WTC11 (cell line): Measurements from ENCODE around the gene ADAMTS9. TPM values are rescaled to one million over a fixed set of nuclear protein-coding genes. Genes with fewer than 3 reads are reported as not detected.

Source experiments
- ATAC-seq: fragments of 200-7000 bp; cut with Tn5 transposase; 2 replicates; pipeline ENCODE4 v1.10.0; 2021; ENCODE audit warnings: mild to moderate bottlenecking, moderate library complexity
- CTCF ChIA-PET: fragments of 300-600 bp; sonication (Branson Sonifier 250); formaldehyde crosslinking; loops from one replicate; lab custom pipeline; 2021; ENCODE audit warnings: antibody characterized with exemption; lab: Charles Lee
- POLR2A ChIA-PET: fragments of 350-600 bp; sonication (Branson Sonifier 250); formaldehyde crosslinking; loops from one replicate; lab custom pipeline; 2021; ENCODE audit warnings: antibody characterized with exemption; lab: Charles Lee
- DNase-seq: peaks from one replicate; pipeline ENCODE4 v3.0.0; 2021; ENCODE audit warnings: low spot score
- H3K27ac Mint-ChIP-seq: 2 replicates; pipeline ENCODE4 v1.8.0; 2021; ENCODE audit warnings: mixed read lengths
- H3K27me3 Mint-ChIP-seq: 2 replicates; pipeline ENCODE4 v1.8.0; 2021; ENCODE audit warnings: low read depth, mild to moderate bottlenecking, moderate library complexity, mixed read lengths
- H3K36me3 Mint-ChIP-seq: 2 replicates; pipeline ENCODE4 v1.8.0; 2021; ENCODE audit warnings: mixed read lengths
- H3K4me1 Mint-ChIP-seq: 2 replicates; pipeline ENCODE4 v1.8.0; 2022; ENCODE audit warnings: mixed read lengths
- H3K4me3 Mint-ChIP-seq: 2 replicates; pipeline ENCODE4 v1.8.0; 2021; ENCODE audit warnings: mild to moderate bottlenecking, moderate library complexity, mixed read lengths
- H3K9me3 Mint-ChIP-seq: 2 replicates; pipeline ENCODE4 v1.8.0; 2021; ENCODE audit warnings: mixed read lengths
- CREM ChIP-seq: sonication (generic); formaldehyde crosslinking; IDR thresholded peaks from 2 replicates; pipeline ENCODE4 v1.8.1; 2022; ENCODE audit warnings: mild to moderate bottlenecking, missing genetic modification reagents, moderate library complexity
- ESRRA ChIP-seq: sonication (generic); formaldehyde crosslinking; IDR thresholded peaks from 2 replicates; pipeline ENCODE4 v1.8.1; 2022; ENCODE audit warnings: mild to moderate bottlenecking, missing genetic modification reagents, borderline replicate concordance
- GRHL2 ChIP-seq: fragments of 250-450 bp; sonication (Bioruptor Pico); IDR thresholded peaks from 2 replicates; pipeline ENCODE4 v1.8.0; 2022; ENCODE audit warnings: mild to moderate bottlenecking, moderate library complexity; ENCODE audit not compliant: insufficient replicate concordance, severe bottlenecking
- IRF2 ChIP-seq: sonication (generic); formaldehyde crosslinking; IDR thresholded peaks from 2 replicates; pipeline ENCODE4 v1.8.0; 2022; ENCODE audit warnings: low read depth, missing genetic modification reagents, borderline replicate concordance
- JAZF1 ChIP-seq: fragments of 250-450 bp; sonication (Bioruptor Pico); IDR thresholded peaks from 2 replicates; pipeline ENCODE4 v1.9.0; 2021; ENCODE audit warnings: moderate library complexity, mild to moderate bottlenecking, inconsistent platforms
- KAT7 ChIP-seq: sonication (generic); formaldehyde crosslinking; IDR thresholded peaks from 2 replicates; pipeline ENCODE4 v1.8.1; 2023; ENCODE audit warnings: missing genetic modification reagents, mild to moderate bottlenecking, borderline replicate concordance
- MYBL2 ChIP-seq: sonication (generic); formaldehyde crosslinking; IDR thresholded peaks from 2 replicates; pipeline ENCODE4 v1.8.1; 2023; ENCODE audit warnings: mild to moderate bottlenecking, moderate library complexity, missing genetic modification reagents
- OVOL2 ChIP-seq: fragments of 250-450 bp; sonication (Bioruptor Pico); IDR thresholded peaks from 2 replicates; pipeline ENCODE4 v1.9.0; 2021; ENCODE audit warnings: mild to moderate bottlenecking, borderline replicate concordance
- ZNF121 ChIP-seq: sonication (generic); formaldehyde crosslinking; IDR thresholded peaks from 2 replicates; pipeline ENCODE4 v1.8.0; 2023; ENCODE audit warnings: missing genetic modification reagents
- ZNF219 ChIP-seq: sonication (generic); formaldehyde crosslinking; IDR thresholded peaks from 2 replicates; pipeline ENCODE4 v1.8.0; 2023; ENCODE audit warnings: missing genetic modification reagents, mild to moderate bottlenecking, borderline replicate concordance
- total RNA-seq: library from RNA; stranded (reverse); gene quantifications from 3 replicates; pipeline ENCODE4 v1.2.3, GENCODE V29; 2021
- TF ChIP-seq, protein P1 (sequence below): fragments of 250-450 bp; sonication (Bioruptor Pico); IDR thresholded peaks from 2 replicates; pipeline ENCODE4 v1.9.0; 2021; ENCODE audit warnings: mild to moderate bottlenecking
- TF ChIP-seq, protein P2 (sequence below): fragments of 250-450 bp; sonication (Bioruptor Pico); IDR thresholded peaks from 2 replicates; pipeline ENCODE4 v1.9.0; 2021; ENCODE audit warnings: mild to moderate bottlenecking
- TF ChIP-seq, protein P3 (sequence below): sonication (generic); formaldehyde crosslinking; conservative IDR thresholded peaks from 2 replicates; pipeline ENCODE4 v1.8.1; 2023; ENCODE audit warnings: mild to moderate bottlenecking, low read depth, missing genetic modification reagents, moderate library complexity
- TF ChIP-seq, protein P4 (sequence below): sonication (generic); formaldehyde crosslinking; IDR thresholded peaks from 2 replicates; pipeline ENCODE4 v1.8.1; 2022; ENCODE audit warnings: missing genetic modification reagents, borderline replicate concordance
- TF ChIP-seq, protein P5 (sequence below): sonication (generic); formaldehyde crosslinking; IDR thresholded peaks from 2 replicates; pipeline ENCODE4 v1.8.1; 2022; ENCODE audit warnings: low read depth, mild to moderate bottlenecking, moderate library complexity, missing genetic modification reagents, borderline replicate concordance
- TF ChIP-seq, protein P6 (sequence below): sonication (generic); formaldehyde crosslinking; IDR thresholded peaks from 2 replicates; pipeline ENCODE4 v1.8.1; 2023; ENCODE audit warnings: mild to moderate bottlenecking, moderate library complexity, missing genetic modification reagents
- TF ChIP-seq, protein P7 (sequence below): sonication (generic); formaldehyde crosslinking; IDR thresholded peaks from 2 replicates; pipeline ENCODE4 v1.8.1; 2023; ENCODE audit warnings: mild to moderate bottlenecking, missing genetic modification reagents
- TF ChIP-seq, protein P8 (sequence below): fragments of 250-450 bp; sonication (Bioruptor Pico); IDR thresholded peaks from 2 replicates; pipeline ENCODE4 v1.8.0; 2021; ENCODE audit warnings: mild to moderate bottlenecking

The ADAMTS9 gene
- total RNA-seq, 1 experiment from 2014 or later: 3.1 TPM

DNA sequence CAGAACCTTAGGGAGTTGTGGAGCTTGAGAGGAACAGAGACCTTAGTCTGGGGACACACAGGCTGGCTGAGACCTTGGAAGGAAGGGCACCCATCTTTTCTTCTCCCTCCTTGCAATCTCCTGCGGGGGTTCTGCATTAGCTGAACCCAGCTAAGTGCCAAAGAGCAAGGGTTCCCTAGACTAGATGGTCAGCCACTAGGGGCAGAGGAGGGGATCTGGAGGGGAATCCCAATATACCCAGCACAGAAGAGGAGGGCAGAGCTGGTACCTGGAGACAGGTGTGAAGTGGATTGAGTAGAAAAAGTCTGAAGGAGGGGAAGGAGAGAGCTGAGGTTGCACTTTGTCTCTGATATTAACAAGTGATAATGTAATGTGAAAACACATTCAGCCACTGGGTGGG lies 212.8 kb downstream of the ADAMTS9 start:
- H3K4me3 Mint-ChIP-seq: no peak overlapping the region
- peak; percentile 53 for ATAC-seq
- no peak for TF ChIP-seq KAT7 (CRISPR knock-in tag)
- TF ChIP-seq, protein P1, sequence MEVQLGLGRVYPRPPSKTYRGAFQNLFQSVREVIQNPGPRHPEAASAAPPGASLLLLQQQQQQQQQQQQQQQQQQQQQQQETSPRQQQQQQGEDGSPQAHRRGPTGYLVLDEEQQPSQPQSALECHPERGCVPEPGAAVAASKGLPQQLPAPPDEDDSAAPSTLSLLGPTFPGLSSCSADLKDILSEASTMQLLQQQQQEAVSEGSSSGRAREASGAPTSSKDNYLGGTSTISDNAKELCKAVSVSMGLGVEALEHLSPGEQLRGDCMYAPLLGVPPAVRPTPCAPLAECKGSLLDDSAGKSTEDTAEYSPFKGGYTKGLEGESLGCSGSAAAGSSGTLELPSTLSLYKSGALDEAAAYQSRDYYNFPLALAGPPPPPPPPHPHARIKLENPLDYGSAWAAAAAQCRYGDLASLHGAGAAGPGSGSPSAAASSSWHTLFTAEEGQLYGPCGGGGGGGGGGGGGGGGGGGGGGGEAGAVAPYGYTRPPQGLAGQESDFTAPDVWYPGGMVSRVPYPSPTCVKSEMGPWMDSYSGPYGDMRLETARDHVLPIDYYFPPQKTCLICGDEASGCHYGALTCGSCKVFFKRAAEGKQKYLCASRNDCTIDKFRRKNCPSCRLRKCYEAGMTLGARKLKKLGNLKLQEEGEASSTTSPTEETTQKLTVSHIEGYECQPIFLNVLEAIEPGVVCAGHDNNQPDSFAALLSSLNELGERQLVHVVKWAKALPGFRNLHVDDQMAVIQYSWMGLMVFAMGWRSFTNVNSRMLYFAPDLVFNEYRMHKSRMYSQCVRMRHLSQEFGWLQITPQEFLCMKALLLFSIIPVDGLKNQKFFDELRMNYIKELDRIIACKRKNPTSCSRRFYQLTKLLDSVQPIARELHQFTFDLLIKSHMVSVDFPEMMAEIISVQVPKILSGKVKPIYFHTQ (CRISPR knock-in tag): no peak
- no peak for TF ChIP-seq ESRRA (CRISPR knock-in tag)
- no peak for TF ChIP-seq JAZF1
- TF ChIP-seq, protein P2, sequence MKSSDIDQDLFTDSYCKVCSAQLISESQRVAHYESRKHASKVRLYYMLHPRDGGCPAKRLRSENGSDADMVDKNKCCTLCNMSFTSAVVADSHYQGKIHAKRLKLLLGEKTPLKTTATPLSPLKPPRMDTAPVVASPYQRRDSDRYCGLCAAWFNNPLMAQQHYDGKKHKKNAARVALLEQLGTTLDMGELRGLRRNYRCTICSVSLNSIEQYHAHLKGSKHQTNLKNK: no peak
- TF ChIP-seq, protein P3, sequence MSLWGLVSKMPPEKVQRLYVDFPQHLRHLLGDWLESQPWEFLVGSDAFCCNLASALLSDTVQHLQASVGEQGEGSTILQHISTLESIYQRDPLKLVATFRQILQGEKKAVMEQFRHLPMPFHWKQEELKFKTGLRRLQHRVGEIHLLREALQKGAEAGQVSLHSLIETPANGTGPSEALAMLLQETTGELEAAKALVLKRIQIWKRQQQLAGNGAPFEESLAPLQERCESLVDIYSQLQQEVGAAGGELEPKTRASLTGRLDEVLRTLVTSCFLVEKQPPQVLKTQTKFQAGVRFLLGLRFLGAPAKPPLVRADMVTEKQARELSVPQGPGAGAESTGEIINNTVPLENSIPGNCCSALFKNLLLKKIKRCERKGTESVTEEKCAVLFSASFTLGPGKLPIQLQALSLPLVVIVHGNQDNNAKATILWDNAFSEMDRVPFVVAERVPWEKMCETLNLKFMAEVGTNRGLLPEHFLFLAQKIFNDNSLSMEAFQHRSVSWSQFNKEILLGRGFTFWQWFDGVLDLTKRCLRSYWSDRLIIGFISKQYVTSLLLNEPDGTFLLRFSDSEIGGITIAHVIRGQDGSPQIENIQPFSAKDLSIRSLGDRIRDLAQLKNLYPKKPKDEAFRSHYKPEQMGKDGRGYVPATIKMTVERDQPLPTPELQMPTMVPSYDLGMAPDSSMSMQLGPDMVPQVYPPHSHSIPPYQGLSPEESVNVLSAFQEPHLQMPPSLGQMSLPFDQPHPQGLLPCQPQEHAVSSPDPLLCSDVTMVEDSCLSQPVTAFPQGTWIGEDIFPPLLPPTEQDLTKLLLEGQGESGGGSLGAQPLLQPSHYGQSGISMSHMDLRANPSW (CRISPR knock-in tag): no peak
- TF ChIP-seq, protein P4, sequence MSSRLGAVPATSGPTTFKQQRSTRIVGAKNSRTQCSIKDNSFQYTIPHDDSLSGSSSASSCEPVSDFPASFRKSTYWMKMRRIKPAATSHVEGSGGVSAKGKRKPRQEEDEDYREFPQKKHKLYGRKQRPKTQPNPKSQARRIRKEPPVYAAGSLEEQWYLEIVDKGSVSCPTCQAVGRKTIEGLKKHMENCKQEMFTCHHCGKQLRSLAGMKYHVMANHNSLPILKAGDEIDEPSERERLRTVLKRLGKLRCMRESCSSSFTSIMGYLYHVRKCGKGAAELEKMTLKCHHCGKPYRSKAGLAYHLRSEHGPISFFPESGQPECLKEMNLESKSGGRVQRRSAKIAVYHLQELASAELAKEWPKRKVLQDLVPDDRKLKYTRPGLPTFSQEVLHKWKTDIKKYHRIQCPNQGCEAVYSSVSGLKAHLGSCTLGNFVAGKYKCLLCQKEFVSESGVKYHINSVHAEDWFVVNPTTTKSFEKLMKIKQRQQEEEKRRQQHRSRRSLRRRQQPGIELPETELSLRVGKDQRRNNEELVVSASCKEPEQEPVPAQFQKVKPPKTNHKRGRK (CRISPR knock-in tag): no peak
- TF ChIP-seq ZNF219 (CRISPR knock-in tag): no peak
- DNase-seq: no peak
- H3K36me3 Mint-ChIP-seq: peaks cover 31% of the 10 kb centered on the region
- H3K4me1 Mint-ChIP-seq: peaks cover 23% of the 10 kb centered on the region
- CTCF ChIA-PET: interaction anchor here (0.7 to 2.6 kb wide), 5 partner anchors 9 to 445 kb away, joined by 3 to 23 read pairs (median 4); no protein-coding TSS in a partner anchor
- no peak overlapping the region for H3K27ac Mint-ChIP-seq
- peaks cover 38% of the 10 kb centered on the region for H3K9me3 Mint-ChIP-seq
- POLR2A ChIA-PET: no interaction called here
- H3K27me3 Mint-ChIP-seq: peaks cover 9% of the 10 kb centered on the region; the same call in 1 of the 2 replicates

DNA sequence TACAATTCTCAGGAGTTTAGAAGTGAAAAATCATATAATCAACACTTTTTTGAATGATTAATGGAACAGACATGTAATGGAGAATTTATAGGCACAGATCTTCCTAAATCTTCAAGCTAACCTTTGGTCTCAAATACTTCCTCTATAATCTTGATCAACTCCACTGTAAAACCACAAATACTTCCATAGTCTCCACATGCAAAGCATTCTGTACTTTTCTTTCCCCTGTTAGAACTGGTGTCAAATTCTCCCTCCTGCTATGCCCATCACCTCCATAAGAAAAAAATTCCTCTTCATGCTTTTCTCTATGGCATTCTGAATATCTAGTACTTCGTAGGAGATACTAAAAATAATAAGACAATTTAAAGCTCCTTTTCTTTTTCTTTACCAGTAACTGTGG lies 214.3 kb downstream of the ADAMTS9 start:
- CTCF ChIA-PET: interaction anchor here (2.6 kb wide), 1 partner anchor 9 kb away, joined by 23 read pairs; no protein-coding TSS in a partner anchor
- H3K27ac Mint-ChIP-seq: no peak overlapping the region
- H3K27me3 Mint-ChIP-seq: peaks cover 9% of the 10 kb centered on the region; the same call in 1 of the 2 replicates
- no peak overlapping the region for H3K4me3 Mint-ChIP-seq
- ATAC-seq (no peak), DNase-seq (no peak)
- peaks cover 31% of the 10 kb centered on the region for H3K36me3 Mint-ChIP-seq
- POLR2A ChIA-PET: interaction anchor here (0.7 kb wide), 1 partner anchor 761 kb away, joined by 3 read pairs; no protein-coding TSS in a partner anchor
- peaks cover 36% of the 10 kb centered on the region for H3K9me3 Mint-ChIP-seq
- H3K4me1 Mint-ChIP-seq: peaks cover 23% of the 10 kb centered on the region
- TF ChIP-seq OVOL2 (CRISPR knock-in tag) (no peak), CREM (CRISPR knock-in tag) (no peak), MYBL2 (CRISPR knock-in tag) (no peak), JAZF1 (no peak), ZNF121 (CRISPR knock-in tag) (no peak), GRHL2 (CRISPR knock-in tag) (no peak), IRF2 (CRISPR knock-in tag) (no peak)
- TF ChIP-seq, protein P5, sequence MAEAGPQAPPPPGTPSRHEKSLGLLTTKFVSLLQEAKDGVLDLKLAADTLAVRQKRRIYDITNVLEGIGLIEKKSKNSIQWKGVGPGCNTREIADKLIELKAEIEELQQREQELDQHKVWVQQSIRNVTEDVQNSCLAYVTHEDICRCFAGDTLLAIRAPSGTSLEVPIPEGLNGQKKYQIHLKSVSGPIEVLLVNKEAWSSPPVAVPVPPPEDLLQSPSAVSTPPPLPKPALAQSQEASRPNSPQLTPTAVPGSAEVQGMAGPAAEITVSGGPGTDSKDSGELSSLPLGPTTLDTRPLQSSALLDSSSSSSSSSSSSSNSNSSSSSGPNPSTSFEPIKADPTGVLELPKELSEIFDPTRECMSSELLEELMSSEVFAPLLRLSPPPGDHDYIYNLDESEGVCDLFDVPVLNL (CRISPR knock-in tag): no peak
- TF ChIP-seq, protein P6, sequence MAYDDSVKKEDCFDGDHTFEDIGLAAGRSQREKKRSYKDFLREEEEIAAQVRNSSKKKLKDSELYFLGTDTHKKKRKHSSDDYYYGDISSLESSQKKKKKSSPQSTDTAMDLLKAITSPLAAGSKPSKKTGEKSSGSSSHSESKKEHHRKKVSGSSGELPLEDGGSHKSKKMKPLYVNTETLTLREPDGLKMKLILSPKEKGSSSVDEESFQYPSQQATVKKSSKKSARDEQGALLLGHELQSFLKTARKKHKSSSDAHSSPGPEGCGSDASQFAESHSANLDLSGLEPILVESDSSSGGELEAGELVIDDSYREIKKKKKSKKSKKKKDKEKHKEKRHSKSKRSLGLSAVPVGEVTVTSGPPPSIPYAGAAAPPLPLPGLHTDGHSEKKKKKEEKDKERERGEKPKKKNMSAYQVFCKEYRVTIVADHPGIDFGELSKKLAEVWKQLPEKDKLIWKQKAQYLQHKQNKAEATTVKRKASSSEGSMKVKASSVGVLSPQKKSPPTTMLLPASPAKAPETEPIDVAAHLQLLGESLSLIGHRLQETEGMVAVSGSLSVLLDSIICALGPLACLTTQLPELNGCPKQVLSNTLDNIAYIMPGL (CRISPR knock-in tag): no peak
- TF ChIP-seq, protein P7, sequence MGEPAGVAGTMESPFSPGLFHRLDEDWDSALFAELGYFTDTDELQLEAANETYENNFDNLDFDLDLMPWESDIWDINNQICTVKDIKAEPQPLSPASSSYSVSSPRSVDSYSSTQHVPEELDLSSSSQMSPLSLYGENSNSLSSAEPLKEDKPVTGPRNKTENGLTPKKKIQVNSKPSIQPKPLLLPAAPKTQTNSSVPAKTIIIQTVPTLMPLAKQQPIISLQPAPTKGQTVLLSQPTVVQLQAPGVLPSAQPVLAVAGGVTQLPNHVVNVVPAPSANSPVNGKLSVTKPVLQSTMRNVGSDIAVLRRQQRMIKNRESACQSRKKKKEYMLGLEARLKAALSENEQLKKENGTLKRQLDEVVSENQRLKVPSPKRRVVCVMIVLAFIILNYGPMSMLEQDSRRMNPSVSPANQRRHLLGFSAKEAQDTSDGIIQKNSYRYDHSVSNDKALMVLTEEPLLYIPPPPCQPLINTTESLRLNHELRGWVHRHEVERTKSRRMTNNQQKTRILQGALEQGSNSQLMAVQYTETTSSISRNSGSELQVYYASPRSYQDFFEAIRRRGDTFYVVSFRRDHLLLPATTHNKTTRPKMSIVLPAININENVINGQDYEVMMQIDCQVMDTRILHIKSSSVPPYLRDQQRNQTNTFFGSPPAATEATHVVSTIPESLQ (CRISPR knock-in tag): no peak
- TF ChIP-seq, protein P8, sequence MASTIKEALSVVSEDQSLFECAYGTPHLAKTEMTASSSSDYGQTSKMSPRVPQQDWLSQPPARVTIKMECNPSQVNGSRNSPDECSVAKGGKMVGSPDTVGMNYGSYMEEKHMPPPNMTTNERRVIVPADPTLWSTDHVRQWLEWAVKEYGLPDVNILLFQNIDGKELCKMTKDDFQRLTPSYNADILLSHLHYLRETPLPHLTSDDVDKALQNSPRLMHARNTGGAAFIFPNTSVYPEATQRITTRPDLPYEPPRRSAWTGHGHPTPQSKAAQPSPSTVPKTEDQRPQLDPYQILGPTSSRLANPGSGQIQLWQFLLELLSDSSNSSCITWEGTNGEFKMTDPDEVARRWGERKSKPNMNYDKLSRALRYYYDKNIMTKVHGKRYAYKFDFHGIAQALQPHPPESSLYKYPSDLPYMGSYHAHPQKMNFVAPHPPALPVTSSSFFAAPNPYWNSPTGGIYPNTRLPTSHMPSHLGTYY (CRISPR knock-in tag): no peak
